ENCODE results near the gene MCRIP2.
"Not testable (repeated sequence)": the region's sequence is repeated elsewhere in the genome, so short reads cannot be mapped to it uniquely, and the experiment has no call there.

MCRIP2 gene

GRCh38 chr16:641326-642188 lies at the start of gene MCRIP2:
TSS of gene MCRIP2 (plus strand) at chr16:641828. CDS start at chr16:641992, 164 bp downstream.
- peak; percentile 95 for DNase-seq (ENCODE audit: low spot score)

- DNase-seq (ENCODE audit: low spot score) = no peak
Measured at GRCh38 chr16:591892-592517, 49.6 kb upstream of the MCRIP2 start.

GRCh38 chr16:592518-593306 lies 48.9 kb upstream of the MCRIP2 start:
- DNase-seq (ENCODE audit: low spot score) = peak; percentile 21

- DNase-seq (ENCODE audit: low spot score) = no peak
Measured at GRCh38 chr16:593406-593805, 48.2 kb upstream of the MCRIP2 start.

GRCh38 chr16:593807-594206 lies 47.8 kb upstream of the MCRIP2 start:
- DNase-seq (ENCODE audit: low spot score) = no peak

GRCh38 chr16:595094-595528 lies 46.5 kb upstream of the MCRIP2 start:
- no peak for DNase-seq (ENCODE audit: low spot score)

GRCh38 chr16:595942-596735 lies 45.5 kb upstream of the MCRIP2 start:
- no peak for DNase-seq (ENCODE audit: low spot score)

- no peak for DNase-seq (ENCODE audit: low spot score)
Measured at GRCh38 chr16:596736-597060, 44.9 kb upstream of the MCRIP2 start.

GRCh38 chr16:597655-598054 lies 44.0 kb upstream of the MCRIP2 start:
- not testable (repeated sequence) for DNase-seq (ENCODE audit: low spot score)

- DNase-seq (ENCODE audit: low spot score) = no peak
Measured at GRCh38 chr16:598823-599739, 42.5 kb upstream of the MCRIP2 start.

- DNase-seq (ENCODE audit: low spot score) = no peak
Measured at GRCh38 chr16:600781-601180, 40.8 kb upstream of the MCRIP2 start.

- DNase-seq (ENCODE audit: low spot score) = no peak
Measured at GRCh38 chr16:603933-604332, 37.7 kb upstream of the MCRIP2 start.

- no peak for DNase-seq (ENCODE audit: low spot score)
Measured at GRCh38 chr16:606656-607307, 34.8 kb upstream of the MCRIP2 start.

GRCh38 chr16:608019-608418 lies 33.6 kb upstream of the MCRIP2 start:
- DNase-seq (ENCODE audit: low spot score) = no peak

GRCh38 chr16:609316-609715 lies 32.3 kb upstream of the MCRIP2 start:
- no peak for DNase-seq (ENCODE audit: low spot score)

GRCh38 chr16:609984-610383 lies 31.6 kb upstream of the MCRIP2 start:
- no peak for DNase-seq (ENCODE audit: low spot score)

- DNase-seq (ENCODE audit: low spot score) = peak; percentile 60
Measured at GRCh38 chr16:610513-611381, 30.9 kb upstream of the MCRIP2 start.

GRCh38 chr16:615122-615521 lies 26.5 kb upstream of the MCRIP2 start:
- no peak for DNase-seq (ENCODE audit: low spot score)
